ENCODE measurements around the gene ZNFX1.
A peak's percentile ranks its signal among the peaks of the same experiment; 100 is the strongest.

ZNFX1 gene

DNA sequence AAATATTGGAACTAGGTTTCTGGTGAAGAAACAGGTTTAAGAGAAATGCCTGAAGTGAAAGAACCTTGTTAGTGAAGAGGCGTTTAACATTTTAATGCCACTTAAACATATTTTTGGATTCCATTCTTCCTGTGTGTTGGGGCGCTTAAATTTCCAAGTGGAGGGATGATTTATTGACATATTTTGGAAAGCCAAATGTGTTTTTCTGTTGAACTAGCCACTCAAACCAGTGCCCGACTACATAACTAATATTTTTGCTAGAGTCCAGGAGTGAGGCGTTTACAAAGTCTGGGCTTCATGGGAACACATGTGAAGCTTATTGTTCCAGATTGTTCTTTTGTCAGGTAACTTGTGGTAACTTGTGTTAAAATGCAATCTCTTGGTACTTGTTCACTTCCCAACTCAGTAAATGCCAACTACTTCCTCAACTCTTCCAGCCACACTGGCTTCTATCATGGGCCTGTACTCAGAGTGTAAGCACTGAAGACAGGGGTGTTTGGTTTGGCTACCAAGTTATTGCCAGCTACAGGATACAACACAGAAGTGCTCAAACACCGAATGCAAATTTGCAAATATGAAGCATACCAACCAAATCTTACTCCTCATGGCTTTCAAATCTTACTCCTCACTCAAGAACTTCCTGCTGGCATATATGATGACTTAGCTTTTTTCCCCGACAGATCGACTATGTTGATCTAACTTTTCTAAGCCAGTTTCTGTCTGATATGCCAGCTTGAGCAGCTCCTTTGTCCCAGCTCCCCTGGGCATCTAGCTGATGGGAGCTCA lies 2.0 kb upstream of the ZNFX1 start:
- DNase-seq (ENCODE audit: low read depth in 2 of 2, low spot score in 1 of 2) = no peak

DNA sequence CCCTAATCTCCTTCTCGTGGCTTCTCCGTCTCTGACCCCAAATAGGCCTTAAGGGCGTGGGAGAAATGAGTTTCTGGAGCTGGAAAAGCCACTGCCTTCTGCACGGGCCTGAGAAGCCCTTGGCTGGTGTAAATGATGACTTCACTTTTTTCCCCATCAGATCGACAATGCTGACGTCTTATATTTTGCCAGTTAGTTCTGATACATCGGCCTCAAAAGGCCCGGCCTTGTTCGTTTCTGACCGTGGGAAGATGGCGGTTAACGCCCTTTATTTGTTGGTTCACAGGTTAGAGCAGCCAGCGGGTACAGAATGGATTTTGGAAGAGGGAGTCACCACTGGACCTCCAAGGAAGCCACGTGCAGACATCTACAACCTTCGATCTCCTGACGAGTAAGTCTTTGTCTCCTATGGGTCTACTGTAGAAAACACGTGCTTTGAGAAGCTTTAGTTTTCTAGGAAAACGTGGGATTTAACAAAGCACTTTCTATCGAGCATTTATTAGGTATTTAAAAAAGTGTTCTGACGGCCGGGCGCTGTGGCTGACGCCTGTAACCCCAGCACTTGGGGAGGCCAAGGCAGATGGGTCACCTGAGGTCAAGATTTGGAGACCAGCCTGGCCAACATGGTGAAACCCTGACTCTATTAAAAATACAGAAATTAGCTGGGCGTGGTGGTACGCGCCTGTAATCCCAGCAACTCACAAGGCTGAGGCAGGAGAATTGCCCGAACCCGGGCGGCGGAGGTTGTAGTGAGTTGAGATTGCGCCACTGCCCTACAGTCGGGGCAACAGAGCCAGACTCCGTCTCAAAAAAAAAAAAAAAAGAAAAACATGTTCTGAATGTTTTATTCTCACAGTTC lies 1.2 kb upstream of the ZNFX1 start:
- peak in 1 of 2 donors; percentile 6 for DNase-seq (ENCODE audit: low read depth in 2 of 2, low spot score in 1 of 2)

DNA sequence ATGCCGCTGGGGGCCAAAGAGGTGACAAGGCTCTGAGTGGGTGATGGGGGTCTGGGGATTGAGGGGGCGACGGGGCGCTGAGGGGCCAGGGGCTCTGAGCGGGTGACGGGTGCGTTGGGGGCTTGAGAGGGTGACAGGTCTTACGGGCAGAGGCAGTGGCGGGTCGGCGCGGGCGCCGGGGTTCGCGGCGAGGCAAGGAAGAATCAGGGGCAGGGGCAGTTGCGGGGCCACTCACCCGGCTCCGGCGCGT lies 146 bp downstream of the ZNFX1 start:
- no peak for DNase-seq (ENCODE audit: low read depth in 2 of 2, low spot score in 1 of 2)

DNA sequence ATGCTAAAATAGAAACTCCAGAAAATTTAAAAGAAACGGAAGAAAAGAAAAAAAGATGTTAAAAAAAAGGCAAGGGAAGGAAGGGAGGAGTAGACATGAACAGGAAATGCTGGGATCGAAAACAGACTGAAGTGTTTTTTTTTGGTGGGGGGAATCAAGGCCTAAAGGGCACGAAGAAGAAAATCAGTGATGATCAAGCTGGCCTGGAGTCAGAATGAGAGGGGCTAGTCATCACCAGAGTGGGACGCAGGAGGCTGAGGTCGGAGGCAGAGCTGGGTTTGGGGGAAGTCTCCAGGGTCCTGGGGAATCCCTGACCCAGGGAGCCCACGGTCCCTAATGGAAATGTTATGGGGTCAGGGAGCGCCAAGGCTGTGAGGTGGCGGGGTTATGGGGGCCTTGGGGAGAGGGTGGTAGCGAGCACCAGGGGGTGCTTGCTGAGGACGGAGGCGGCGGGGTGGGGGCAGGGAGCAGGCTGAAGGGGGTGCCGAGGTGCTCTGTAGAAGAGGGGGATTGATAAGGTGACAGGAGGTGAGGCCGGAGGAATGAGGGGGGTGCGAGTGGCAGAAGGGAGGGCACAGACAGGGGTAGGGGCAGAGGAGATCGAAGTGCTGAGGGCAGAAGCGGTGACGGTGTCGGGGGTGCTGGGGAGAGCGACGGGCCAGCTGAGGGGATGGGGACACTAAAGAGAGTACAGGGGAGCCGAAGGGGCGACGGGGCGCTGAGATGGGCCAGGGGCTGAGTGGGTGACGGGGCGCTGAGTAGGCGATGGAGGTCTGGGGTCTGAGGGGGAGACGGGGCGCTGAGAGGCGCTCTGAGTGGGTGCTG lies 684 bp downstream of the ZNFX1 start:
- DNase-seq (ENCODE audit: low read depth in 2 of 2, low spot score in 1 of 2) = peak; percentile 17 to 21

DNA sequence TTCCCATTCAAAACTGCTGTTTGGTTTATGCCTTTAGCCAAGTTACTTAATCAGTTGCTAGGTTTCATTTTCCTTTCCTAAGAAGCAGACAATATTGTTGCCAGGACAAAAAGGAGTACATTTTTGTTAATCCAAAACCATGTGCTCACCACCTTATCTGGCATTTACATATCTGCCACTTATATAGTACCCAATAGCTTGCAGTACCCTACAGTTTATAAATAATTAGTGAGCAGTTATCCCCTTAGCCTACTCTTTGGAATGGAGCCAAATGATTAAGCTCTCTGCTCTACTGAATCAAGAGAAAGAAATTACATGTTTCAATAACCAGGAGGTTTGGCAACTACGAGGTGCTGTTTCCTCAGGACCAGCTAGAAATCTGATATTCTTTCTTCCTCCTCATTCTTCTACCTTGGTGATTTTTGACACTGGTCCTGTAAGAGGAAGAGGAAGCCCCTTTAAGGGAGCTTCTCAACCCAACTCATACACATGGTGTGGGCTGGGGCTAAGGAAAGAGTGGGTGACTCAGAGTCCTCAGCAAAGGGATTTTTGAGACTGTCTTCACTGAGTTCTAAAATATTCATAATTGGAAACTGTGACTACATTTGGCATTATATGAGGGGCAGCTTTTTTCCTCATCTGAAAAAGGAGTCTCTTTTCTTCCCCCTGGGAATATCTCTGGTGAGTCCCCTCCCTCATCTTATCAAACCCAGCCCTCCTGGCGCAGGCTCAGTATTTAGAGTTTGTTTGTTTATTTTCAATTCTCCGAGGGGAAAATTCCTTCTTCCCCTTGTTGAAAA lies 1.5 kb downstream of the ZNFX1 start:
- peak; percentile 28 to 38 for DNase-seq (ENCODE audit: low read depth in 2 of 2, low spot score in 1 of 2)

DNA sequence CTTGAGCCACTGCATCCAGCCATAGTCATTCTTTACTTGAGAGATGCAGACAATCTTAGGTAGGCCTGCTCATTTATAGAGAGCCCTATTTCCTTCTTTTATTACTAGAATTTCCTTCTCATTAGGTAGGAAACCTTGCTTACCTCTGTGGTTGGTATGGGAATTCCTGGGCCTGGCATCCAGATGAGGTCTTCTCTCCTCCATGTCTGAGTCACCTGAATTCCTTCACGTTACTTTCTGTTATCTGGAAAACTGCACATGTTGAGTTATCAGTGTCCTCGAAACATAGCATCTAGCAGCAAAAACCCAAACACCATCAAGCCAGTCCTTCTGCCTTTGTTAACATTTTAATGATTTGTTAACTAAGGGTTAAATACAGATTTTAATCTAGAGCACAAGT lies 2.2 kb downstream of the ZNFX1 start:
- DNase-seq (ENCODE audit: low read depth in 2 of 2, low spot score in 1 of 2) = no peak

DNA sequence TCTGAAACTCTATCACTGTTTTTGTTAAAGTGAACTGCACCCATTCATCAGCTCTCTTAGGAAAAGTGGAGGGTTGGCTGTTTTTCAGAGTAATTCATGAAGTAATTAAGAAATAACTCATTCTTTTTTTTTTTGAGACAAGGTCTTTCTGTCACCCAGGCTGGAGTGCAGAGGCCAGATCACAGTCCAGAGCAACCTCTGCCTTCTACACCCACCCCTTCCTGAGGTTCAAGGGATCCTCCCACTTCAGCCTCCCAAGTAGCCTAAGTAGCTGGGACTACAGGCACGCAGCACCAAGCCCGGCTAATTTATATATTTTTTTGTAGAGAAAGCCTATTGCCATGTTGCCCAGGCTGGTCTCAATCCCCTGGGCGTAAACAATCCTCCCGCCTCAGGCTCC lies 2.6 kb downstream of the ZNFX1 start:
- DNase-seq (ENCODE audit: low read depth in 2 of 2, low spot score in 1 of 2) = no peak

DNA sequence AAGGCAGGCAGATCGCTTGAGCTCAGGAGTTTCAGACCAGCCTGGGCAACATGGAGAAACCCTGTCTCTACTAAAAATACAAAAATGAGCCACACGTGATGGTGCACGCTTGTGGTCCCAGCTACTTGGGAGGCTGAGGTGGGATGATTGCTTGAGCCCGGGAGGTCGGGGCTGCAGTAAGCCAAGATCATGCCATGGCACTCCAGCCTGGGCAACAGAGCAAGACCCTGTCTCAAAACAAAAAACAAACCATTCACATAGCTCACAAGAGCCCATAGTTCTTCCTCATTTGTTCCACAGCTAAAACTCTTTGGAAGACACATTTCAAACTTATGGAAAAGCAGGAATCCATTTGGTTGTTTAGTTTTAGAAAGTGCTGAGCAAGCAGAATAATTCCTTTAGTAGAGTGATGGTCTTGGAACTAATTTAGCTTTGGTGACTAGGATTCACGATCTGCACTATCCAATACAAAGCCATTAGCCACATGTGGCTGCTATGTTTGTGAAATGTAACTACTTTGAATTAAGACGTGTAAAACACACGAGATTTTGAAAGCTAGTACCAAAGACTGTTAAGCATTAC lies 4.1 kb downstream of the ZNFX1 start:
- no peak for DNase-seq (ENCODE audit: low read depth in 2 of 2, low spot score in 1 of 2)

DNA sequence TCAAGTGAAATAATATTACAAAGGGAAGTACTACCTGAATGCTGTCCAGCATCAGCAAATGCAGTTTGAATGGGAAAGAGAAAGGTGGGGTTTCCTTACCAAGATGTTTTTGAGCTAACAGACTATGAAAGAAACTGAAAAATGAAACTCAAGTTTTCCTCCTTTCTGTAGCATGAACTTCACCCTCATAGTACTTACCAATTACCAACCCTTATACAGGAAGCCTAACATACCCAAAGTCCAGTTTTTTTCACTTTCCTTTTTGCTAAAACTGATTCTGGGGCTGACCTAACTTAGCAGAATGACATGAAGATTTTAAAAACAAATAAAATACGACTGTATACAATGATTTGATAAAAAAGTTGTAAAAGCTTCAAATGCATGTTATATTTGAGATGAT lies 5.2 kb downstream of the ZNFX1 start:
- no peak for DNase-seq (ENCODE audit: low read depth in 2 of 2, low spot score in 1 of 2)

DNA sequence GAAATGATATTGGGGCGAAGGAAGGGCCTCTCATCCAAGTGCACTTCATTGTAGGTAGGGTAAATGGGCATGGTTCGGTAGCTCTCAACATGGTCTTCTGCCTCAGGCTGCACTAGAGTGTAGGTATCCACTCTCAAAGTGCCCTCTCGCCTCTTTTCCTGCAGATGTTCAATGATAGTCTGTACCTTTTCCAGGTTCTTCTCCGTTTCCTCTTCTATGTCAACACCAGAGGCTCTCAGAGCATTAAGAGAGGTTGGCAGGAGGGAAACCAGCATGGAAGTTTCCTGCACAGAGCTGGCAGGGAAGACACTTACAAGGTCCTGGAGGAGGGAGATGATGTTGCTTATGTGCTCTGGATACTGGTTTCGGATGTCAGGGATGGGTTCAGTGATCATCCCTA lies 7.1 kb downstream of the ZNFX1 start:
- DNase-seq (ENCODE audit: low read depth in 2 of 2, low spot score in 1 of 2) = no peak

DNA sequence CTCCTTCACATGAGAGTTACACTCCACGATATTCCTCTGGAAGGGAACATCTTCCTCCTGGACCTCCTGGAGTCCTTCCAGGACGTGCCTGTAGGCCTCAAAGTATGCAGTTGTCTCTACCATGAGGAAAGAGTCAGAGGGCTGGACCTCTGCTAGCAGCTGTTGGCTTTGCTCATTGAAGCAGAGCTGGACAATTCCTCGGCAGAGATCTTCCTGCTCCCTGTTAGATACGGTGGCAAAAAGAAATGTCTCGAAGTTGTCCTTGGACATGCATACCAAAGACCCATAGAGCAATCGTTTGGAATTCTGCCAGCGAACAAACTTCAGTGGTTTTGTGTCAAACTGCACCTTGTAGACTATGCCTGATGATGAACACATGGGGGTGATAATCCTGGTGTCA lies 7.7 kb downstream of the ZNFX1 start:
- DNase-seq (ENCODE audit: low read depth in 2 of 2, low spot score in 1 of 2) = no peak

DNA sequence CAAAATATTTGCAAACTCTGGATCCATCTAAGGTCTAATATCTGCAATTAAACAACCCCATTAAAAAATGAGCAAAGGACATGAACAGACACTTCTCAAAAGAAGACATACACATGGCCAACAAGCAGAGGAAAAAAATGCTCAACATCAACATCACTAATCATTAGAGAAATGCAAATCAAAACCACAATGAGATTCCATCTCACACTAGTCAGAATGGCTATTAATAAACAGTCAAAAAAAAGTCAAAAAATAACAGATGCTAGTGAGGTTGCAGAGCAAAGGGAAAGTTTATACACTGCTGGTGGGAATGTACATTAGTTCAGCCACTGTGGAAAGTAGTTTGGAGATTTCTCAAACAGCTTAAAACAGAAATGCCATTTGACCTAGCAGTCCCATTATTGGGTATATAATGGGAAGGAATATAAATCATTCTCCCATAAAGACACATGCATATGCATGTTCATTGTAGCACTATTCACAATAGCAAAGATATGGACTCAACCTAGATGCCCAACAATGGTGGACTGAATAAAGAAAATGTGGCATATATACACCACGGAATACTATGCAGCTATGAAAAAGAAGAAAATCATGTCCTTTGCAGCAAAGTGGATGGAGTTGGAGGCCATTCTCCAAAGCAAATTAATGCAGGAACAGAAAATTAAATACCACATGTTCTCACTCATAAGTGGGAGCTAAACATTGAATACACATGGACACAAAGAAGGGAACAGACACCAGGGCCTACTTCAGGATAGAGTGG lies 9.1 kb downstream of the ZNFX1 start:
- no peak for DNase-seq (ENCODE audit: low read depth in 2 of 2, low spot score in 1 of 2)

DNA sequence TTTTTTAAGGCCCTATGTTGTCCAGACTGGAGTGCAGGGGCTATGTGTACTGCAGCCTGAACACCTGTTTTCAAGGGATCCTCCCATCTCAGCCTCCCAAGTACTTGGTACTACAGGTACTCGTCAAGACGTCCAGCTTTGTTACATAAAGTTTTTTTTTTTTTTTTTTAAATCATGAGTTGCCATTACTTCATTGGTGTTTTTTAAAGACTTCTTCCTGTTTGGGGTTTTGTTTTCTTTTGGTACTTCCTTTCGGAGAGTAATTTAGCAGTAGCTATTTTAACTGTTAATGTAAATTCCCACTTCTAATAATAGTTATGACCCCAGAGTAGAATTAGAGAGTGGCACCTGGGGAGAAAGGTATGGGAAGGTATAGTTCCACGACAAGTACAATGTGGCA lies 10.5 kb downstream of the ZNFX1 start:
- DNase-seq (ENCODE audit: low read depth in 2 of 2, low spot score in 1 of 2) = no peak

DNA sequence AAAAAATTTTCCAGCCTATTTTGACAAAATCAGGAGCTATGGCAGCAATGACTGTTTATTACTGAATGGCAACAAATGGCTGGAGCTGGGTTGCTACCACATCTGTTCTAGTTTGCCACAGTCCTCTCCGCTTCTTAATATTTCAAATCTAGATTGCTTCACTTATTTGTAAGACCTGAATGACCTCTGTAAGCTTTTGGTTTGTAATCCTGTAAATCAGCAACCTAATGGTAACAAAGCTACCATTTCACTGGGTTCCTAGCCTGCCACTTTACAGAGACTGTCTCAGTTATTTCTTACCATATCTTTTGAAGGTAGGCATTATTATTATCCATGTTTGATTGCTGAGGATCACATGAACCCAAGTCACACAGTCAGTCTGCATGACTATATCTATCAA lies 15.4 kb downstream of the ZNFX1 start:
- no peak for DNase-seq (ENCODE audit: low read depth in 2 of 2, low spot score in 1 of 2)

DNA sequence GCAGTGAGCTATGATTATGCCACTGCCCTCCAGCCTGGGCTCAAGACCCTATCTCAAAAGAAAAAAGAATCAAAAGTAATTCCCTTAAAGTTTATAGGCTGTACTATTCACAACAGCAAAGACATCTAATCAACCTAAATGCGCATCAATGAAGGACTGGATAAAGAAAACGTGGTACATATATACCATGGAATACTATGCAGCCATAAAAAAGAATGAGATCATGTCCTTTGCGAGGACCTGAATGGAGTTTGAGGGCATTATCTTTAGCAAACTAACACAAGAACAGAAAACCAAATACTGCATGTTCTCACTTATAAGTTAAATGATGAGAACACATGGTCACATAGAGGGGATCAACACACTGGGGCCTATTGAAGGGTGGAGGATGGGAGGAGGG lies 16.7 kb downstream of the ZNFX1 start:
- no peak for DNase-seq (ENCODE audit: low read depth in 2 of 2, low spot score in 1 of 2)

DNA sequence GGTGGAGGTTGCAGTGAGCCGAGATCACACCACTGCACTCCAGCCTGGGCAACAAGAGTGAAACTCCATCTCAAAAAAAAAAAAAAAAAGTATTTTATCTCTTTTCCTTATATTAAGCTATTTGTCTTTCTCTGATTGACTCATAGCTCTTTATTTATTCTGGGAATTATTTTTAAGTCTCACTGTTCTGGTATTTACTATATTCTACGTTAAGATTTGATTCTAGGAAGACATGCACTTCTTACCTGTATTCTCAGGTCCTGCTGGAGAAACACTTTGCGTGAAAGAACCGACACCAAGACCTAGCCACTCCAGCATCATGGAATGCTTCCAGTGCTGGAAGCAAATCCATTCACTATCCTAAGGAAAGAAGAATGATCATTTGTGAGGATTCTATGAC lies 17.6 kb downstream of the ZNFX1 start:
- no peak for DNase-seq (ENCODE audit: low read depth in 2 of 2, low spot score in 1 of 2)

DNA sequence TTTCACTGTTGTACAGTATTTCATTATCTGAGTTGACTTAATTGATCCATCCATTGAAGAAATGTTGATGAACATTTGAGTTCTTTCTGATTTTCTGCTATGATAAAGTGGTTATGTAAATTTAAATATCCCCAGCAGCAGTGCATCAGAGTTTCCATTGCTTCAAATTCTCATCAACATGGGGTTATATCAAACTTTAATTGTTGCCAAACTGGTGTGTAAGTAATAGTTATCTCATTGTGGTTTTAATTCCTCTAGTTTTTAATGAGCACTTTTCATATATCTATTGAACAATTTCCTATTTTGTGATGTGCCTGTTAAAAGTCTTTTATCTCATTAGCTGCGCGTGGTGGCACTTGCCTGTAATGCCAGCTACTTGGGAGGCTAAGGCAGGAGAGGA lies 18.1 kb downstream of the ZNFX1 start:
- DNase-seq (ENCODE audit: low read depth in 2 of 2, low spot score in 1 of 2) = no peak

DNA sequence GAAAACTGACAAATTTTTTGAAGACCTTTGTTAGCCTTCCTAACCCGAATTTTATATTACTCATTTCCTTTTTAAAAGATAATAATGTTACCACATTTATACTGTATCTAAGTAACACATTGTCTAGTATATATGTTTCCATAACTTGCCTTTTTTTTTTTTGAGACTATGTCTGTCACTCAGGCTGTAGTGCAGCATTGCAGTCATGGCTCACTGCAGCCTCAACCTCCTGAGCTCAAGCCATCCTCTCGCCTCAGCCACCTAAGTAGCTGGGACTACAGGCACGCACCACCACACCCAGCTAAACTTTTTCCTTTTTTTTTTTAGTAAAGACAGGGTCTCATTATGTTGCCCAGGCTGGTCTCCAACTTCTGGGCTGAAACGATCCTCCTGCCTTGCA lies 18.6 kb downstream of the ZNFX1 start:
- DNase-seq (ENCODE audit: low read depth in 2 of 2, low spot score in 1 of 2) = no peak

DNA sequence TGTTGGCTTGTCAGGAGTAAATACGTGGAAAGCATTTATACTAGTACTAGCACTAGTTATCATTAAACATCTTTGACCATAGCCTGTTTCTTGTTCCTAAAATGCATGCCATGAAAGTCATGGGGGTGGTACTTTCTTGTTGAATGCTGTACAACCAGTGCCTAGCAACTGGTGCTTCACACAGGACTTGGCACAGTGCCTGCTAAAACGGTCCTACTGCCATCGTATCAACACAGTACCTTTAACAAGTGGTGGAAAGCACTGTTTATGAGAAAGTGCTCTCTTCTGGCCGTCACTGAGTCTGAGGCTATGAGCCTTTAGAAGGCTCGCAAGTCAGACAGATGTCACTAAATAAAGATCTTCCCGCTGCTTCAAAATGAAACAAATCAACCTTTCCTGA lies 21.6 kb downstream of the ZNFX1 start:
- no peak for DNase-seq (ENCODE audit: low read depth in 2 of 2, low spot score in 1 of 2)
